Stimulated activated CD4-positive, alpha-beta T cell treated with anti-CD3 and anti-CD28 coated beads, Interleukin-15, amount 100 ng/mL, for 48 hours (primary cell): ENCODE data around the gene VASN.

Experiments used
- DNase-seq, 2 donors: peaks; one replicate each; pipeline ENCODE4 v3.0.0-alpha.2; 2020; ENCODE audit warnings: low read depth in 2 of 2

Gene VASN

DNA sequence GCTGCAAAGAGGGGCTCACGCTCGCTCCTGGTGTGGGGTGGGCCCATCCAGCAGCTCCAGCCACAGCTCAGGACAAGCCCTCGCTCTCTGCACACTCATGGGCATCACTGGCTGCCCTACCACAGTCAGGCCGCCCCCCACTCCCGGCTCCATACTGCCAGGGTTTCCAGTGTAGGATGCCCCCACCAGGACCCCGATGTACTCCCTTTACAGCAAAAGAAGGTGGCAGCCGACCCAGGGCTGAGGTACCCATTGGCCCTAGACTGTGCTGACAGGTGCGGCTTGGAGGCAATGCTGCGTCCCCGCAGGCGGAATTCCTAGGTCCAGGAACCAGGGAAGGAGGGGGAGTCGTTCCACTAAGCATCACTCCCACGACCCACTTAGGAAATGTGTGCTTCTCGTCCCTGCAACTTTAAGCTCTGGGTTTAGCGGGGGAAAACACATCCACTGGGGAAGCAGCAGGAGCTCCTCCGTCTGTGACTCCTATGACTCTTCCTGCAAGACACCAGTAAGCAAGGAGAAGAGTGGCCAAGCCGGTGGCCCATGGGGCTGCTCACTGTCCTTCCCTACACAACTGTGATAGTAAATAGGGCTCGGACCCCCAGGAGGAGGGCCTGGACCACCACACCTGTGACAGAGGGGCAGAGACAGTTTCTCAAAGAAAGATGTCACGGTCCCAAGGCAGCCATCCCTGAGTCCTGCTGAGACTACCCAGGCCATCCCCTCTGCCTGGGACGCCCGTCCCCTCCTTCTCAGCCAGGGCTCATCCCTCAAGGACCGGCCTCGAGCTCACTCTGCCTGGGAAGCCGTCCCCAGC, 31.7 kb downstream of the VASN start:
- DNase-seq = no peak

- no peak for DNase-seq
Measured at GRCh38 chr16:4404247-4404966, 32.8 kb downstream of the VASN start.

DNA sequence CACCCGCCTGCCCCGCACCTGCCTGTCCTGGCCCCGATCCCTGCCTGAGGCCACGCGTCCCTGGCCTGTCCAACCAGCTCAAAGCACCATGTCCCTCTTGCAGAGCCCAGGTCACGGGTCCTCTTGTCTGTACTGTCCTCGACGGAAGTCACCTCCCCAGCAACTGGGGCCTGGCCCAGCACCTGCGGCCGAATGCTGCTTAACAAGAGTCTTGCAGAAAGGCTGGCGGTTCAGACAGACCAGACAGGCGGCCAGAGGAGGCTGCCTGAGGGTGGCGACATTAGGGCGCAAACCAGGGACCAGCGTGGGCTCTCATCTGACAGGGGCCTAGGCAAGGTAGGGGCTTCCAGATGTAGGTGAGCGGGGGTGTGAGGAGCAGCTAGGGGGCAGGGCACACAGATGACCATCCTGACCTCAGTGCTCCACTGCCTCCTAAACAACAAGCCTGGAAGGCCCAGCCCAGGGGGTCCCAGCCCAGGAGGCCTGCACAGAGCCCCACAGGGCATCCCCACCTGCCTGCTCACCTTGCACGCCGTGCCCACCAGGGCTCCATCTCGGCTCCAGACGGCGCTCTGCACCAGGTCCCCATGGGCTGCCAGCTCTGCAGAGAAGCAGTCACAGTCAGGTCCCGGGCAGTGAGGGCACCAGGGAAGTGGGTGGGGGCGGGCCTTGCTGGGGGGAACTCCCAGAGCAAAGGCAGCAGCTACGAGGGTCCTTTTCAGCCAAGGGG, 33.5 kb downstream of the VASN start:
- no peak for DNase-seq

- no peak for DNase-seq
Measured at GRCh38 chr16:4407543-4408322, 36.1 kb downstream of the VASN start.

- no peak for DNase-seq
Measured at GRCh38 chr16:4408323-4408690, 36.7 kb downstream of the VASN start.

DNA sequence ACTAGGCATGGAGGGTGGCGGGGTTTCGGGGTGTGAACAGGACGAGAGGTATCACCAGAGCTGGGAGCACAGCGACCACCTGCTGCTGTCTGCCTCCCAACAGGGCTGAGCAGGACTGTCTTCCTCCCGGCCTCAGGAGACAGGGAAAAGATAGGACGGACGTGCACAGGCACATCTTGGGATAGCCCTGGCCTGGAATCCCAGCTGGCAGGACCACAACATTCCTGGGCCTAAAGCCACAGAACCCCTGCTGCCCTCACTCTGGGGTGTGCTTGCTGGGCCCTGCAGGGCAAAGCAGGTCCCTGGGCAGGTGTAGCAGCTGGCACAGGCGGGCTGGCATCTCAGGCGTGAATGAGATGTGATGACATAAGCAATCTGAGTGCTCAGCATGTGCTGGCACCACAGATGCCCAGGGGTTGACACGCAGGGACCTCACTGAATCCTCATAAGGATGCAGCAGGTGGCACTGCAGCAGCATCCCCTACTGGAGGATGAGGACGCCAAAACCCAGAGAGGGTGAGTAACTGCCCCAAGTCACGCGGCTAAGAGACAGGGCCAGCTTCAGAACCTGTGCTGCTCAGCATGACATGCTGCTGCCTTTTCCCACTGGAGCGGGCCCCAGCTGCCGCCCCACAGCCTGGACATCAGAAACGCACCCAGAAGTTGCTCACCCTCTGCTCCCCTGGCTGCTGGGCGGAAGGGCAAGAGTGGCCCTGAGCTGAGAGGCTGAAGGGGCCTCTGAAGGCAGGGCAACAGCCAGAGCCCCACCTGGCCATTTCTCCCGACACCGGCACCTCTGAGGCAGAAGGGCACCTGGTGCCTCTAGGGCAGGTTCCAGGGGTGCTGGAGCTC, 37.7 kb downstream of the VASN start:
- no peak for DNase-seq

- no peak for DNase-seq
Measured at GRCh38 chr16:4410335-4411075, 38.9 kb downstream of the VASN start.

- no peak for DNase-seq
Measured at GRCh38 chr16:4411684-4412083, 40.0 kb downstream of the VASN start.

DNA sequence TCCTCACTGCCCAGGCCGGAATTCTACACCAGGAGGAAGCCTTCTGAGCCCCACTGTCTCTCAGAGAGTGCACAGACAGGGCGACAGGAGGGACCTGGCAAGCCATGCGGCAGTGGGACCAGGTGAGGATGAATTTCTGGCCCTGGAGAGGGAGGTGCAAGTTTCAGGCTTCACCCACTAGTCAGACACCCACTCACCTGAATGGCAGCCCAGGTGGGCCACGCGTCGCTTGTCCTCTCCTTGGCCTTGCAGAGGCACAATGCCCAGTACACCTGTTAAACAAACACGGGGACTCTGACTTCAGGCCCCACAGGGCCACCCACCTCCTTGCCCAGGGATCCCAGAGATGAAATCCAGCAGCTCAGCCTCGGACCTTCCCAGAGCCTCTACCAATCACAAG, 40.5 kb downstream of the VASN start:
- no peak for DNase-seq

- no peak for DNase-seq
Measured at GRCh38 chr16:4412854-4413253, 41.2 kb downstream of the VASN start.

DNA sequence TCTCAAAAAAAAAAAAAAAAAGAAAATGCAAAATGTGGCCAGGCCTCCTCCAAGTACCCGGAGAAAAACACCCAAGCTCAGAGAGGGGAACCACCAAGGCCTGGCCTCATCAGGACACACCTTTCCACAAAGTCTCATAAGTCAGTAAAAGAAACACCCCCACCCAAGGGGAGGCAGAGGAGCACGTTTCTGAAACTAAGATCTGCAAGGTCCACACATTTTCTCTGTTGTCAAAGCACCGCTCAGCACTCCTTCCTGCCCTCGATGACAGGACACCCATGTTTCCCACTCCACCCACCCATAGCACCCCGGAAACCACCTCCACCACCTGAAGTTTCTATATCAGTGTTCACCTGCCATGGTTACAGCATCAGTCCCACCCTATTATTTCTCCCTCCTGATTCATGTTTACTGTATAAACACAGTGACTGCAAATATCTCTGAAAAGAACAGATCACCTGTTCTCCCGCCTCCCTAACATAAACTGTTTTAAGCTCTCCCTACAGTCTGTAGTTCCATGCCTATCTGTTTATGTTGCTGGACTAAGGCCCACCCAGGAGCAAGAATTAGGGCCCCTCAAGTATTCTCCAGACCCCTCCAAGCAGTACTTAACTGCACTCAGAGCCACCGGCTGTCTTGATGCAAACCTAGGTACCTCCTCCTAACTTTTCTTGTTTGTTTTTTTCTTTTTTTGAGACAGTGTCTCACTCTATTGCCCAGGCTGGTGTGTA, 42.7 kb downstream of the VASN start:
- peak; percentile 71 to 80 for DNase-seq

DNA sequence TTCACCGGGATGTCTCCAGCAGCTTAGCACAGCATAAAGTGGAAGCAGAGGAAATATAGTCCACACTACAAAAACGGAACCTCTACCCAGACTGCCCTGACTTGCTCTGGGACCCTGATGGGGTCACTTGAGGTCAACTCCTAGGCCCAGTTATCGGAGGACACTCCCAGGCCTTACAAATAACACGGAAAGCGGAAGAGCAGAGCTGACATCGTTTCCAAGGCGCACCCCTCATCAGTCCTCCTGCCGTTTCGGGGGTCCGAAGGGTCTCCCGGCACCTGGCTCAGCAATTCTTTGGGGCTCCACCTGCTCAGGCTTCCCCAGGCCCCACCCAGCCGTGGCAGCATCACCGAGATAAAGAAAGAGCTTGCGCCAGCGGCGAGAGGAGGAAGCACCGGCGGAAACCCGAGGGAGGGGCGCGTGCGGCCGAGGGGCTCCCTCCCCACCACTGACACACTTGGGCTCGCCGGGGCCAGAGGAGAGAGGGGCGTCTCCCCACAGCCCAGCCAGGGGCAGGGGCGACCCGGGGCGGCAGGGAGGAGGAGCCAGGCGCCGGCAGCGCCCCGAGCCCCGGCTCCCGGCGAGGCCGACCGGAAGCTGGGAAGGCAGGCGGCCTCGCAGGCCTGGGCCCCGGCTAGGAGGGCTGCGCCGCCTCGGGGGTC, 44.0 kb downstream of the VASN start:
- DNase-seq = no peak

DNA sequence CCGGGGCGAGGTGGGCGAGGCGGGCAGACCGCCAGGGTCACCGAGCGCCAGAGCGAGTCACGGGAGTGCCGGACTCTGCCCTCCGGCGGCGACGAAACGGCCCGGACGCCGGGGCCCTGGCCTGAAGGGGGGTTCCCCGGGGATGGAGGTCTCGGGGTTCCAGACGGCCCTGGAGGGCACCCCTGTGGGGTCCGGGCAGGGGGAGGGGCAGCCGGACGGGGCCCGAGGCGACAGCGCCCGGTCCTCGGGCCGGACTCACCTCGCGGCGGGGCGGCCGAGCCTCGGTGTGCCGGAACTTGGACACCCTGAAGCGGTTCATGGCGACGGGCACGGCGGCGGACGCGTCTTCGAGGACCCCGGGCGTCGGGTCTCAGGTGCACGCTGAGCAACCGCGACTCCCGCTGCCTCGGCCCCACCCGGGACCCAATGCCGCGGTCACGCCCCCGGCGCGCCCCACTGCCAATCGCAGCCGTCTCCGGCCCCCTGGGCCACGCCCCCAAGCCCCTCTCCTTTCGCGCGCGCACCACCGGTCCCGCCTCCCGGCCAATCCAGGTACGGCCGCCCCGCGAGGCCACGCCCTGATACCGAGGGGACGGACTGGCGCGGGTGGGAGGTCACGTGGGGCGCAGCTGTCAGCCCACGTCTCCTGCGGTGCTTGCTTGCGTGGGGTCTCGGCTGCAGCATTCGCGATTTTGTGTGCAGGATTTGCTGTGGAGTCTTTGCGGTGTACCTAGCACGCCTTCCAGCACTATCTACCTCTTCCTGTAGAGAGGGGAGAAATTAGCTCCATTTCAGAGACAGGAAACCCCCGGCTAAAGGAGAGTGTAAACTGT, 44.8 kb downstream of the VASN start, which contains the start of gene CORO7:
Gene CORO7, minus strand, starts transcription at position 397 of the 833 bp plus-strand sequence. Its CDS starts 78 bp downstream, at position 319.
- DNase-seq = peak; percentile 94 to 99

- DNase-seq = no peak
Measured at GRCh38 chr16:4419402-4419959, 47.8 kb downstream of the VASN start.

- no peak for DNase-seq
Measured at GRCh38 chr16:4420505-4421105, 49.0 kb downstream of the VASN start.

GRCh38 chr16:4425378-4426020, 53.9 kb downstream of the VASN start, which contains the start of gene DNAJA3:
Gene DNAJA3, plus strand, starts transcription at chr16:4425868. Its CDS starts 14 bp downstream, at chr16:4425882.
- DNase-seq = peak; percentile 84 to 88
